ENCODE data around the gene ADAMTS3.

DNA sequence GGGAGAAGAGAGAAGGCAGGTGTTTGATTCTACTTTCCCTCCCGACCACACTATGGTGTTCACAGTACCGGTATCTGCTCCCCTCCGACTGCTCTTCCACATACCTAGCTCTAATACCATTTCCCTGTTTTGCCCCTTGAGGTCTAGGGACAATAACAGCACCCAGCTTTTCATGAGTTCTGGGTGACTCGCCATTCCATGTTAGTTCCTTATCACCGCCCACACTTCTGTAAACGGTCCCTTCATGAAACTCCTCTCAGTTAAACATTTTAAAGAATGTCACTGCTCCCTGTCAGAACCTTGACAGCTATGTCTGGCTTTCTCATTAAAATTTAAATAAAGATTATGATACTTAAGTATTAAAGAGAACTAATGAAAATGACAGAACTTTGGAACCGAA, 136.7 kb downstream of the ADAMTS3 start:
- TF ChIP-seq, protein P1, sequence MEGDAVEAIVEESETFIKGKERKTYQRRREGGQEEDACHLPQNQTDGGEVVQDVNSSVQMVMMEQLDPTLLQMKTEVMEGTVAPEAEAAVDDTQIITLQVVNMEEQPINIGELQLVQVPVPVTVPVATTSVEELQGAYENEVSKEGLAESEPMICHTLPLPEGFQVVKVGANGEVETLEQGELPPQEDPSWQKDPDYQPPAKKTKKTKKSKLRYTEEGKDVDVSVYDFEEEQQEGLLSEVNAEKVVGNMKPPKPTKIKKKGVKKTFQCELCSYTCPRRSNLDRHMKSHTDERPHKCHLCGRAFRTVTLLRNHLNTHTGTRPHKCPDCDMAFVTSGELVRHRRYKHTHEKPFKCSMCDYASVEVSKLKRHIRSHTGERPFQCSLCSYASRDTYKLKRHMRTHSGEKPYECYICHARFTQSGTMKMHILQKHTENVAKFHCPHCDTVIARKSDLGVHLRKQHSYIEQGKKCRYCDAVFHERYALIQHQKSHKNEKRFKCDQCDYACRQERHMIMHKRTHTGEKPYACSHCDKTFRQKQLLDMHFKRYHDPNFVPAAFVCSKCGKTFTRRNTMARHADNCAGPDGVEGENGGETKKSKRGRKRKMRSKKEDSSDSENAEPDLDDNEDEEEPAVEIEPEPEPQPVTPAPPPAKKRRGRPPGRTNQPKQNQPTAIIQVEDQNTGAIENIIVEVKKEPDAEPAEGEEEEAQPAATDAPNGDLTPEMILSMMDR (IDR thresholded peaks at IDR 0.05), result no peak
- no peak for TF ChIP-seq EZH2 (IDR thresholded peaks at IDR 0.05; ENCODE audit: borderline replicate concordance, insufficient read depth, low read depth, low read length, poor library complexity, severe bottlenecking)
